T-helper 9 cell (primary cell): ENCODE measurements around the gene ZNF280A.

Experiments
- DNase-seq: peaks from one replicate; pipeline ENCODE4 v3.0.0-alpha.2; 2020
- total RNA-seq, 2 donors: gene quantifications; one replicate each; lab custom pipeline; 2026; lab: John Stamatoyannopoulos, UW

ZNF280A gene
- 0 to 0.07 reads per million in 2 donors for total RNA-seq

- DNase-seq: no peak
Measured at GRCh38 chr22:22520020-22520656, at the start of gene ZNF280A. TSS of gene ZNF280A (minus strand) at chr22:22520270. CDS start at chr22:22515630, 4,640 bp downstream.

- DNase-seq: no peak
Measured at GRCh38 chr22:22569218-22569617, 49.1 kb upstream of the ZNF280A start.

GRCh38 chr22:22565981-22566380, 45.9 kb upstream of the ZNF280A start:
- DNase-seq: no peak

- peak; percentile 55 for DNase-seq
Measured at GRCh38 chr22:22558972-22559603, 39.0 kb upstream of the ZNF280A start, which contains the start of gene PRAME. TSS of gene PRAME (minus strand) at chr22:22559265. CDS start at chr22:22556832, 2,433 bp downstream.

GRCh38 chr22:22558071-22558971, 38.3 kb upstream of the ZNF280A start:
- no peak for DNase-seq

- DNase-seq: no peak
Measured at GRCh38 chr22:22556995-22557925, 37.2 kb upstream of the ZNF280A start.

GRCh38 chr22:22556578-22556977, 36.5 kb upstream of the ZNF280A start:
- DNase-seq: no peak

GRCh38 chr22:22555596-22555995, 35.5 kb upstream of the ZNF280A start:
- no peak for DNase-seq

- no peak for DNase-seq
Measured at GRCh38 chr22:22554587-22555284, 34.7 kb upstream of the ZNF280A start.

- no peak for DNase-seq
Measured at GRCh38 chr22:22553735-22554586, 33.9 kb upstream of the ZNF280A start.

GRCh38 chr22:22553141-22553540, 33.1 kb upstream of the ZNF280A start:
- no peak for DNase-seq

GRCh38 chr22:22552630-22553029, 32.6 kb upstream of the ZNF280A start:
- no peak for DNase-seq

- DNase-seq: no peak
Measured at GRCh38 chr22:22550789-22551434, 30.8 kb upstream of the ZNF280A start.

- no peak for DNase-seq
Measured at GRCh38 chr22:22548910-22549309, 28.8 kb upstream of the ZNF280A start.

- no peak for DNase-seq
Measured at GRCh38 chr22:22548317-22548716, 28.2 kb upstream of the ZNF280A start.

- no peak for DNase-seq
Measured at GRCh38 chr22:22547692-22548300, 27.7 kb upstream of the ZNF280A start.

GRCh38 chr22:22547226-22547625, 27.2 kb upstream of the ZNF280A start:
- no peak for DNase-seq

GRCh38 chr22:22546490-22546889, 26.4 kb upstream of the ZNF280A start:
- no peak for DNase-seq

GRCh38 chr22:22545084-22545483, 25.0 kb upstream of the ZNF280A start:
- DNase-seq: no peak
